ENCODE data around the gene ERMARD.

Gene ERMARD

DNA sequence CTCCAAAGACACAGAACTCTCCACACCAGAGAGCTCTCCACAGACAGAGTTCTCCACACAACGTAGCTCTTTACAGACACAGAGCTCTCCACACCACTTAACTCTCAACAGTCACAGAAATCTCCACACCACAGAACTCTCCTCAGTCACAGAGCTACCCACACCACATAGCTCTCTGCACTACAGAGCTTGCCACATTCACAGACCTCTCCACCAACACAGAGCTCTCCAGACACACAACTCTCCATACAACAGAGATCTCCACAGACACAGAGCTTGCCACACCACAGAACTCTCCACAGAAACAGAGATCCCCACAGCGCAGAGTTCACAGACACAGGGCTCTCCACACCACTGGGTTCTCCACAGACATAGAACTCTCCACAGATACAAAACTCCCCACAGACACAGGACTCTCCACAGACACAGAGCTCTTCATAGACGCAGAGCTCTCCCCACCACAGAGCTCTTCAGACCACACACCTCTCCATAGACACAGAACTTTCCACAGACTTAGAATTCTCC lies 52.5 kb downstream of the ERMARD start:
- DNase-seq = no peak

DNA sequence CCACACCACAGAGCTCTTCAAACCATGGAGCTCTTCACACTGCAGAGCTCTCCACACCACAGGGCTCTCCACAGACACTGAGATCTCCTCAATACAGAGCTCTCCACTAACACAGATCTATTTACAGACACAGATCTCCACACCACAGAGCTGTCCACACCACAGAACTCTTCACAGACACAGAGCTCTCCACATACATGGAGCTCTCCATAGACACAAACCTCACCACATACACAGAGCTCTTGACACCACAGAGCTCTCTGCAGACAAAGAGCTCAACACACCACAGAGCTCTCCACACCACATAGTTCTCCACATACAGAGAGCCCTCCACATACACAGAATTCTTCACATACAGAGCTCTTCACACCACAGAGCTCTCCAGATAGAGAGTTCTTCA lies 53.0 kb downstream of the ERMARD start:
- DNase-seq = no peak

DNA sequence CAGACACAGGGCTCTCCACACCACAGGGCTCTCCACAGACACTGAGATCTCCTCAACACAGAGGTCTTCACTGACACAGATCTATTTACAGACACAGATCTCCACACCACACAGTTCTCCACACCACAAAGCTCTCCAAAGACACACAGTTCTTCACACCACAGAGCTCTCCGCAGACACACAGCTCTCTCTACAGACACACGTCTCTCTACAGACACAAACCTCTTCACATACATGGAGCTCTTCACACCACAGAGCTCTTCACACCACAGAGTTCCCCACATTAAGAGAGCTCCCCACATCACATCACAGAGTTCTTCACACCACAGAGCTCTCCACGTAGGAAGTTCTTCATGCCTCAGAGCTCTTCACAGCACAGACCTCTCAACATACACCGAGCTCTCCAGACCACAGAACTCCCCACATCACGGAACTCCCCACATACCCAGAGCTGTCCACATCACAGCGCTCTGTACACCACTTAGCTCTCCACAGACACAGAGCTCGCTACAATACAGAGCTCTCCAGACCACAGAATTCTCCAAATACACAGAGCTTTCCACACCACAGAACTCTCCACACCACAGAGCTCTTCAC lies 53.9 kb downstream of the ERMARD start:
- DNase-seq = no peak

DNA sequence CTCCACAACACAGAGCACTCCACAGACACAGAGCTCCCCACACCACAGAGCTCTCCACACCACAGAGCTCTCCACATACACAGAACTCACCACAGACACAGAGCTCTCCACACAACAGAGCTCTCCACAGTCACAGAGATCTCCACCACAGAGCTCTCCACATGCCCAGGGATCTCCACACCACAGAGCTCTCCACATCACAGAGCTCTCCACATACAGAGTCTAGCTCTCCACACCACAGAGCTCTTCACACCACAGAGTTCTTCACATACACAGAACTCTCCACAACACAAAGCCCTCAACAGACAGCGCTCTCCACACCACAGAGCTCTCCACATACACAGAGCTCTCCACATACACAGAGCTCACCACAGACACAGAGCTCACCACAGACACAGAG lies 55.3 kb downstream of the ERMARD start:
- DNase-seq = no peak

DNA sequence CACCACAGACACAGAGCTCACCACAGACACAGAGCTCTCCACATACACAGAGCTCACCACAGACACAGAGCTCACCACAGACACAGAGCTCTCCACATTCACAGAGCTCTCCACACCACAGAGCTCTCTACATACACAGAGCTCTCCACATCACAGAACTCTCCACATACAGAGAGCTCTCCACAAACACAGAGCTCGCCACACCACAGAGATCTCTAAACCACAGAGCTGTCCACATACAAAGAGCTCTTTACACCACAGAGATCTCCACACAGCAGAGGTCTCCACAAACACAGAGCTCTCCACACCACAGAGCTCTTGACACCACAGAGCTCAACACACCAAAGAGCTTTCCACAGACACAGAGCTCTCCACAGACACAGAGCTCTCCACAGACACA lies 55.8 kb downstream of the ERMARD start:
- DNase-seq = no peak

DNA sequence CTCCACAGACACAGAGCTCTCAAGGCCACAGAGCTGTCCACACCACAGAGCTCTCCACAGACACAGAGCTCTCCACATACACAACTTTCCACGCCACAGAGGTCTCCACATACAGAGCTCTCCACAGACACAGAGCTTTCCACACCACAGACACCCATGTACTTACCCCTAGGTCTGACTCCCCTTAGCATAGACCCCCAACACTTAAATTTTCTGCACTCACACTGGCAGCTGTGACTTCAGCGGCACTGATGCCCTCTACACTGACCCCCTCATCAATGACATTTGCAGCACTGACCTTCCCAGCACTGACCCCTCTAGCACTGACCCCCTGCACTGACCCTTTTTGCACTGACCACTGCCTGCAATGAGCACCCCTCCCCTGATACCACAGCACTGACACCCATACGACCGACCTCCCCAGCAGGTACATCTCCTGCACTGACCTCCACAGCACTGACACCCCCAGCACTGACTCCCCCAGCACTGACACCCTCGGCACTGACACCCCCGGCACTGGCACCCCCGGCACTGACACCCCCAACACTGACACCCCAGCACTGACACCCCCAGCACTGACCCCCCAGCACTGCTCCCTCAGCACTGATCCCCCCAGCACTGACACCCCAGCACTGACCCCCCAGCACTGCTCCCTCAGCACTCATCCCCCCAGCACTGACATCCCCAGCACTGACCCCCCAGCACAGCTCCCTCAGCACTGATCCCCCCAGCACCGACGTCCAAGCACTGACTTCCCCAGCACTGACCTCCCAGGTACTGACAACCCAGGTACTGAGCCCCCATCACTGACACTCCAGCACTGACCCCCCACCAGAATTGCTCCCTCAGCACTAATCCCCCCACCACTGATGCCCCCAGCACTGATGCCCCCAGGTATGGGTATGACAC lies 56.5 kb downstream of the ERMARD start:
- DNase-seq = no peak

DNA sequence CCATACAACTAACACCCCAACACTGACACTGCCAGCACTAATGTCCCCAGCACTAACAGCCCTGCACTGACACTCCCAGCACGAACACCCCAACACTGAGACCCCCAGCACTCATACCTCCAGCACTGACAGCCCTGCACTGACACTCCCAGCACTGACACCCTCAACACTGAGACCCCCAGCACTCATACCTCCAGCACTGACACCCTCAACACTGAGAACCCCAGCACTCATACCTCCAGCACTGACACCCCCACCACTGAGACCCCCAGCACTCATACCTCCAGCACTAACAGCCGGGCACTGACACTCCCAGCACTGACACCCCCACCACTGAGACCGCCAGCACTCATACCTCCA lies 57.2 kb downstream of the ERMARD start:
- no peak for DNase-seq

DNA sequence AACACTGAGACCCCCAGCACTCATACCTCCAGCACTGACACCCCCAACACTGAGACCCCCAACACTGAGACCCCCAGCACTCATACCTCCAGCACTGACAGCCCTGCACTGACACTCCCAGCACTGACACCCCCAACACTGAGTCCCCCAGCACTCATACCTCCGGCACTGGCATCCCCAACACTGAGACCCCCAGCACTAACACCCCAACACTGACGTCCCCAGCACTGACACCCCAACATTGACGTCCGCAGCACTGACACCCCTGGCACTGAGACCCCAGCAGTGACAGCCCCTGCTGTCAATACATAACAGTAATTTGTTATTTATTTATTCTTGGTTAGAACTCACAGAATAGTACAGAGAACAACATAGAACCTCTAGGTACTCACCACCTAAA lies 58.0 kb downstream of the ERMARD start:
- no peak for DNase-seq

DNA sequence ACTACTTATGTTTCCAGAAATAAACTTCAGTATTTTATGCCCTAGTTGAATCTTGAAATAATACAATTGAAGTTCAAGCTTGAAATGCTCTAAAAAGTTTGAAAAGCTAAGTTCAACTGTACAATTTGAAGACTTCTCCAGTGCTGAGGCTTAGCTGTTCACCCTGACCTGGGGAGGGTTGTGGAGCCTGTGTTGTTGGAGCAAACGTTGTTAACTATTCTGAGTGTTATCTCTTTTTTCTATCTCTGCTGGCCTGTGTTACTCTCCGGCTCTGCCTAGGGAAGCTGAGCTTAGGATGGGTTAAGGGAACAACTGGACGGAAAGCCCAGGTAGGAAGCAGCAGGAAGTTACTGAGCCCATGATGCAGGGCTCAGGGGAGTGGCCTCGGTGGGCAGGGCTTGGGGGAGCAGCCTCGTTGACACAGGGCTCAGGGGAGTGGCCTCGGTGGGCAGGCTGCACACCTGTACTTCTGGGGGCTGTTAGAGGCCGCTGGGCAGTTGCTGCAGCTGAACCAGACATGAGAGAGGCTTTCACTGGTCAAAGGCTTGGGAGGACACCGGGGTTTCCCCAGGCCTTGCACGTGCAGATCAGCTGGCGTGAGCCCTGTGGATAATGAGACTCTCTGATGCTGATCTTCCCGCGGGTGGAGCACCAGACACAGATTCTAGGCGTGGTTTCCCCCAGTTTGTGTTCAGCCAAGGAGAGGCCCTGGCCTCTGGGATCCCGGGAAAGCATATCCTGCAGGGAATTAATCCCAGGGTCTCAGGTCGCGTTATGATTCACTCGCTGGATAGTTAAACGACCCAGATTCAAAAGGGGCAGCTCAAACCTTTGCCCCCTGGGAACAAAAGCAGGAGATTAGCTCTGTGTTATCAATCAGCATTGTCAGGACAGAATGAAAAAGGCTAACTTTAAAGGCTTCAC lies 58.9 kb downstream of the ERMARD start:
- no peak for DNase-seq

DNA sequence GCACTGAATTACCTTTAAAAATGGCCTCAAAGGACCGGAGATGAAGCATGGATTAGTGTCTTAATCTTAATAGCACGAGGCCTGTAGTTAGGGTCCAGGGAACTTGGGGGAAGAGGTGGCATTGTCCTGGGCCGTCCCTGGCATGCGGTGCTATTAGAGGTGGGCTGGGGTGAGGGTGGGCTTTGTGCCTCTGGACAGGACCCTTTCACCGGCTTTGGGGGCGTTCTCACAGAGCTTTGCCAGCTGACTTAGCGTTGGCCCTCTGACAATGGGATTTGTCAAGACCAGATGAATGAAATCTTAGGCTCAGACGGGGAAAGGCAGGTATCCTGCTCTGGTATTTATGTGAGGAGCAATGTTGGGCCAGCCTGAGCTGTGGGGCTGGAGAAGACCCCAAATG lies 59.6 kb downstream of the ERMARD start:
- no peak for DNase-seq

DNA sequence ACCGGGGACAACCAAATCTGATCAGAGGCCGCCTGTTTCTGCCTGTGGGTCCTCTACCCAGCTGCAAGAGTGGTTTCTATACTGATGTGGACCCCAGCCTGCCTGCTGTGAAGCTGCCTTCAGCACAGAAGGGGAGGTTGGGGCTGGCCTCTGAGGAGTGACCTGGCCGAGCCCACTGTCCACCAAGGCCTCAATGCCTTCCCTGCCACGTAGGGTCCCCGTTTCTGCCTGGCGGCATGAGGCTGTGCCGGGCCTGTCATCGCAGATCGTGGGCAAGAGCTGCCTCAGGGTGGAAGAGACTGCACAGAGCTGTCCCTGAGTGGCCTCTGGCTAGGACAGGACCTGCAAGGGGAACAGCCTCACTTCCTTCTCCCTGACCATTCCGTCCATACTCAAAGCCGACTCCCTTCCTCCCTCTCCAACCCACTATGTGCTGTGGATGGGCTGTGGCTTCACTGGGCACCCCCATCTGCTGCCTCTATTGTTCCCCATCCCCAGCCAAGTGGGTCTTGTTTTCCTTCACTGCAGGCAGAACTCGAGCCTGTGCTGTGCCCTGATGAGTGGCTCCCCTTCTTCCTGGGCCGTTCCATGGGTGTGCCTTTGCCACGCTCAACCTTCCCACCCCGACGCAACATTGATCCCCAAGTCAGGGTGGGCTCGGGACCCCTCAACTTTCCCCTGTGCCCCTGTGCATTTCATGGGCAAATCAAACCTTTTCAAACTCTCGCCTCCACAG lies 60.3 kb downstream of the ERMARD start:
- no peak for DNase-seq

DNA sequence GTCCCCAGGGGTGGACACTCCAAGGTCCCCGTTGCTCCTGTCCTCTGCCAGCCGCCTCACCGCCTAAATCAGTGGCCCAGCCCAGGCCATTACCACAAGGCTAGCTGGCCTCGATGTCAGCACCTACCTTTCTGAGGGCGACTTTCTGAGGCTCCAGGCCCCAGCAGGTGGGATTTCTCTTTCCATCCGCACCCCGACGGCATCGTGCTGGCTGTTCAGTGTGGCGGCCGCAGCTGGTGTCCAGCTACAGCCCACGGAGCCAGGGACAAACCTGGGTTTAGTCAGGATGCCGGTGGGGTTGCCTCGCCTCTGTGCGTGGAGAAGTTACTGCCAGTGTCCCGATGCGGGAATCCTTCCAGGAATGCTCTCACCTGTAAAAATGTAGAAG lies 60.8 kb downstream of the ERMARD start:
- no peak for DNase-seq

DNA sequence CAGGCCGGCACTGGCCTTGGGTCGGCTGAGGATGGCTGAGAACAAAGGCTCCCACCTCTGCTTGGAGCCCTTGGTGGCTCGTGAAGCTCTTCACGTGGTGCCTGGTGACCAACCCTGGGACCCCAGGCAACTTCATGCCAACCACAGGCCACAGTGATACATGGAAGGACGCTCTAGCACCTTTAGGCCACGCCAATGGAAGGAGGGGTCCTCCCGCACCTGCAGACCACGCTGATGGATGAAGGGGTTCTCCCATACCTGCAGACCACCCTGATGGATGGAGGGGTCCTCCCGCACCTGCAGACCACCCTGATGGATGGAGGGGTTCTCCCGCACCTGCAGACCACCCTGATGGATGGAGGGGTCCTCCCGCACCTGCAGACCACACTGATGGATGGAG lies 62.5 kb downstream of the ERMARD start:
- no peak for DNase-seq

DNA sequence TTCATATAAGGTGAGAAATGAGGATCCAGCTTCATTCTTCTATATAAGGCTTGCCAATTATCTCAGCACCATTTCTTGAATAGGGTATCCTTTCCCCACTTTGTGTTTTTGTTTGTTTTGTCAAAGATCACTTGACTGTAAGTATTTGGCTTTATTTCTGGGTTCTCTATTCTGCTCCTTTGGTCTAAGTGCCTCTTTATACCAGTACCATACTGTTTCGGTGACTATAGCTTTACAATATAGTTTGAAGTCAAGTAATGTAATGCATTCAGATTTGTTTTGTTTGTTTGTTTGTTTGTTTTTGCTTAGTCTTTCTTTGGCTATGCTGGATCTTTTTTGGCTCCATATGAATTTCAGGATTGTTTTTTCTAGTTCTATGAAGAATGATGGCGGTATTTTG lies 64.6 kb downstream of the ERMARD start:
- no peak for DNase-seq

DNA sequence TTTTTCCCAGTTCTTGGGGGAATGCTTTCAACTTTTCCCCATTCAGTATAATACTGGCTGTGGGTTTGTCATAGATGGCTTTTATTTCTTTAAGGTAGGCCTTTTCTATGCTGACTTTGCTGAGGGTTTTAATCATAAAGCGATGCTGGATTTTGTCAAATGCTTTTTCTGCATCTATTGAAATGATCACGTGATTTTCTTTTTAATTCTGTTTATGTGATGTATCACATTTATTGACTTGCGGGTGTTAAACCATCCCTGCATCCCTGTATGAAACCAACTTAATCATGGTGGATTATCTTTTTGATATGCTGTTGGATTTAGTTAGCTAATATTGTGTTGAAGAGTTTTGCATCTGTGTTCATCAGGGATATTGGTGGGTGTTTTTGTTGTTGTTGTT lies 65.6 kb downstream of the ERMARD start:
- no peak for DNase-seq

DNA sequence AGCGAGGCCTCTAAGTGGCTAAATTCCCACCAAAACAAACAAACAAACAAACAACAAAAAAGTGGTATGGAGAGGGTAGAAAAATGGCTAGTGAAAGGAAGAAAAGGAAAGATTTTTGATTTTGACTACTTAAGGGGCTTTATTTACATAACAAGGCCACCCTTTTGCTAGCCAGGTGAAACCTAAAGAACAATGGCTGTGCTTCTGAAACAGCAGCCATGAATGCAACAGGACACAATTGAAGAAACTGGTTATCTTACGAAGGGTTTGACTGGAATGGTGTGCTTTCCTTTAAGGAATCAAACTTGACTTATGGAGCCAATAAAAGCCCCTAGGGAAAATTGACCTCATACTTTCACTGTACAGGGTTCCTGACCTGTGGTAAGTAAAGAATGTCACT lies 68.9 kb downstream of the ERMARD start:
- DNase-seq = no peak

DNA sequence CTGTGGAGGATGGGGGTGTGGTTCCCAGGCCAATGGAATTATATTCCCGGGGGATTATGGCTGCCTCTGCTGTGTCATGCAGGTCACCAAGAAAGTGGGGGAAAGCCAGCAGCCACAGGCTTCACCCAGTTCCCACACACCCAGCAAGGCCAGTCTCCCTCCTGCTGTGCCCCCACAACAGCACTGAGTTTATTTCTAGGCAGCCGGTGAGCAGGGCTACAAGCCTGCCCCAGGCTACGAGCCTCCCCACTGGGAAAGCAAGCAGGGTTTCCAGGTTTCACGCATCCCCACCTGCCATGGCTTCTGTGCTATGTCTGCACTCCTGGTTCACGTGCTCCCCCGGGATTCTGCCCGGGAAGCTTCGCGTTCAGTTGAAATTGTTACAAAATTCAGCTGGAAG lies 72.6 kb downstream of the ERMARD start:
- DNase-seq = no peak

DNA sequence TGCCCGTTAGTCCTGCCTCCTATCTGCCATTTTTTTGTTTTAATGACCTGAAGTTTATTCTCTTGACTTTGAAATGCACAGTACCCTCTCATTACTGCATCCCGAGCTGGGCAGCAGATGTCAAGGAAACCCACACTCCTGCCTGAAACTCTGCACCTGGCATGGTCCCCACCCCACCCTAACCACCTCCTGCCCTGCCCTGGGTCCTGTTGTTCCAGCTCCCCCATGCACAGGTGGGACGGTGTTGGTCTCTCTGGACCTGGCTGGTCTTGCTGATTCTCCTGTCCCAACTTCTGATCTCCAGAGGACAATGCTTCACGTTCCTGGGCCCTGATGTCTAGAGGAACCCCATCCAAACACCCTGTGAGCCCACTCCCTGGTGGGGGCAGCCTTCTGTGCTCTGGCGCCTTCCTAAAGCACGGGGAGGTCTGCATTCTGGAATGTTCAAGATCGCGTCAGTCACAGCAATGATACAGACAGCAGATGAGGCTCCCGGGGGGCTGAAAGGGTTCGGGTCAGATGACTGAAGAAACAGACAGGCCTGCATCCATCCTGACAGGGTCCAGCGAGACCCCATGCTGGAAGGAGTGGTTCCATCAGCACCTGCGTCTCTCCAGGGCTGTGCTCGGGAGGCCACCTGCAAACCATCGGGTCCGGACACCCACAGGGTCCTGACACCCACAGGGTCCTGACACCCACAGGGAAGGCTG lies 73.6 kb downstream of the ERMARD start:
- no peak for DNase-seq

DNA sequence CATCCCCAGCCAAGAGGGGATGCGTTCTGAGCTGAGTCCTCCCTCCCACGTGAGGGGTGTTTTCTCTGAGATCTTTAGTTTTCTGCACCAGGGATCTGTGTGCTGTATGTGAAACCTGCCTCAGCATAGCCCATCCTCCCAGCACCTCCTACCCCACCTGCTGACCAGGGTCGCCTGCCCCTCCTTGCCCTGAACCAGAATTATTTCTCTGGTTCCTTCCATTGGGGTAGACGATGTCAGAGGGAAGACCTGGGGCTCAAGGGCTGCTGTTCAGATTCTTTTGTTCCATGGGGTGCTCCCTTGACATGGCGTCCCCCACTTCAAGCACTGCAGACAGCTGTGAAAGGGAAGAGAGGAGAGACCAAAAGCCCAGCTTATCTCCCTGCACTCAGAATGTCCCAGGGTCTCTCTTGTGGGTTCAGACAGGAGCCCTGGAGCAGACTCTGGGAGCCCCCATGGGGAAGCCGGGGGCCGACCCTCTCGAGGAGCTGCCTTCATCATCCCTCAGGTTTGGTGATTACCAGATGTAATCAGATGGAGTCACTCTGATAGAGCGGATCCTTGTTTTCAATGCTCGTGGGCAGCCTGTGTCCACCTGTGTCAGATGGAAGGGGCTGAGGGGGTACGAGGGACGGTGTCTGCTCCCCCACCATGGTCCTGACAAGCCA lies 74.3 kb downstream of the ERMARD start:
- no peak for DNase-seq

DNA sequence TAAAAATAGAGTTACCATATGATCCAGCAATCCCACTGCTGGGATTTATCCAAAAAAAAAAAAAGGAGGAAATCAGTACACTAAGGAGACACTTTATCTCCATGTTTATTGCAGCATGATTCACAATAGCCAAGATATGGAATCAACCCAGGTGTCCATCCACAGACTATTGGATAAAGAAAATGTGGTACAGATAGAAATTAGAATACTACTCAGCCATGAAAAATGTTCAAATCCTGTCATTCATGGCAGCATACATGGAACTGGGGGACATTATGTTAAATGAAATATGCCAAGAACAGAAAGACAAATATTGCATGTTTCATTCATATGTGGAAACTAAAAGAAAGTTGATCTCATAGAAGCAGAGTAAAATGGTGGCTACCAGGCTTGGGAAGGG lies 75.3 kb downstream of the ERMARD start:
- DNase-seq = no peak

DNA sequence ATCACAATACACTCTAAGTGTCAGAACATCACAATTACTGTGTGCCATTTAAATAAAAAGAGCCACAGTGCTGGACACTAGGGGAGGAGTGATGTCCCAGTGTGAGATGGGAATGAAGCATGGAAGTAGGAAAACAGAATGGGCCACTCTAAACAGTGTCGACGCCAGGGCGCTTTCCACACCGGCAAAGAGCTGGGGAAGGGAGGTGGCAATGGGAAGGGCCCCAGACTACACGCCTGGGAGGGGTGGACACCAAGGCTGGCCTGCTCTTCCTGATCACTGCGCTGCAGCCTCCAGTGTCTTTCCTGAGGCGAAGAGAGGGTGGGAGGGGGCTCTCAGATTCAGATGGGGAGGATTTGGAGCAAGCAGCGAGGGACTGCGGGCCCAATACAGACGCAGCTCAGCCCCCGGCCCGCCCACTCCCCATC lies 75.9 kb downstream of the ERMARD start:
- DNase-seq = no peak

DNA sequence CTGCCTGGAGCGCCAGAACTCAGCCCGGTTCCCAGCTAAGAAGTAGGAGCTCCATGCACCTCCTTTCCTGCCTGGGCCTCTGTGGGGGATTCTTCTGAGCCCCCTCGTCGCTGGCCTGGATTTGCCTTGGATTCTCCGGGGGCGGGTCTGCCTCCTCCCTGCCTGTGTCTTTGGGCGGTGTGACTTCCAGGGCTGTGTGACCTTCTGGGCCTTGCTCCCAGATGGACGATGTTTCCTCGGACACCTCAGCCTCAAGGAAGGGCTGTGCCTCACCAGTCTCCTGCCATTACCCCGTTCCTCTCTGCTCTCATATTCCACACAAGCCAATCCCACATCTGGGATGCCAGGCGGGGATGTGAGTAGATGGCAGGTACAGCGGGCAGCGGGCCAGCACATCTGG lies 76.8 kb downstream of the ERMARD start:
- no peak for DNase-seq
